Panc1 (cell line): Measurements from ENCODE around the gene WDR27. TPM values are rescaled to one million over a fixed set of nuclear protein-coding genes. Genes with fewer than 3 reads are reported as not detected.

Experiments
- ATAC-seq: fragments of 200-7000 bp; cut with Tn5 transposase; 2 replicates; pipeline ENCODE4 v1.9.1; 2020; ENCODE audit warnings: mild to moderate bottlenecking, moderate library complexity
- BruUV-seq: library from RNA; stranded (reverse); fragments of 400-500 nt; replicated peaks from 2 replicates; lab custom pipeline; 2021; lab: Mats Ljungman, UMichigan
- CTCF ChIA-PET: fragments of 300-600 bp; sonication (Branson Sonifier 250); formaldehyde crosslinking; loops from one replicate; lab custom pipeline; 2022; ENCODE audit warnings: antibody characterized with exemption; lab: Charles Lee
- POLR2A ChIA-PET: fragments of 300-600 bp; sonication (Branson Sonifier 250); formaldehyde crosslinking; loops from one replicate; lab custom pipeline; 2022; ENCODE audit warnings: antibody characterized with exemption; lab: Charles Lee
- DNase-seq: peaks from one replicate; pipeline ENCODE4 v3.0.0-alpha.2; 2010; ENCODE audit warnings: low read depth, low spot score
- H3K27ac ChIP-seq: 2 replicates; pipeline ENCODE4 v1.5.1; 2011; ENCODE audit warnings: mild to moderate bottlenecking, low read length, inconsistent platforms
- H3K27me3 ChIP-seq: fragments of 200-500 bp; sonication (Bioruptor generic); 2 replicates; pipeline ENCODE4 v1.6.0; 2014; ENCODE audit warnings: low read length, inconsistent platforms; ENCODE audit not compliant: control insufficient read depth, insufficient read depth
- H3K36me3 ChIP-seq: fragments of 200-500 bp; sonication (Bioruptor generic); 2 replicates; pipeline ENCODE4 v1.5.1; 2014; ENCODE audit warnings: inconsistent platforms, mild to moderate bottlenecking, low read length, moderate library complexity; ENCODE audit not compliant: control insufficient read depth, insufficient read depth
- H3K4me1 ChIP-seq: 2 replicates; pipeline ENCODE4 v1.5.1; 2011; ENCODE audit warnings: inconsistent platforms, mild to moderate bottlenecking, low read length, moderate library complexity; ENCODE audit not compliant: control insufficient read depth, insufficient read depth
- H3K4me3 ChIP-seq, 2 experiments: 2 replicates each; pipeline ENCODE4 v1.5.1; 2011 to 2012; ENCODE audit warnings: low read depth in 2 of 2, low read length in 2 of 2, mild to moderate bottlenecking in 2 of 2, inconsistent platforms in 1 of 2, moderate library complexity in 1 of 2
- H3K9me3 ChIP-seq: fragments of 200-500 bp; sonication (Bioruptor generic); 2 replicates; pipeline ENCODE4 v1.5.1; 2014; ENCODE audit warnings: low read depth, mild to moderate bottlenecking, inconsistent platforms, low read length, moderate library complexity; ENCODE audit not compliant: control insufficient read depth, insufficient read depth
- CTCF ChIP-seq: fragments of 450-650 bp; IDR thresholded peaks from 2 replicates; pipeline ENCODE4 v1.5.1; 2017; ENCODE audit warnings: mild to moderate bottlenecking
- POLR2AphosphoS5 ChIP-seq: IDR thresholded peaks from 2 replicates; pipeline ENCODE4 v1.6.1; 2012; ENCODE audit warnings: mild to moderate bottlenecking, low read depth, low read length, moderate library complexity
- REST ChIP-seq, 2 experiments: IDR thresholded peaks; 2 replicates each; pipeline ENCODE4 v1.6.1; 2011 to 2012; ENCODE audit warnings: low read depth in 2 of 2, control low read depth in 1 of 2, low read length in 1 of 2, mild to moderate bottlenecking in 1 of 2, moderate library complexity in 1 of 2; ENCODE audit not compliant: insufficient read depth in 1 of 2
- SIN3A ChIP-seq: IDR thresholded peaks from 2 replicates; pipeline ENCODE4 v1.6.1; 2012; ENCODE audit warnings: low read depth, mild to moderate bottlenecking, low read length, moderate library complexity, borderline replicate concordance; ENCODE audit not compliant: insufficient read depth
- TCF7L2 ChIP-seq: IDR thresholded peaks from 2 replicates; pipeline ENCODE4 v1.6.1; 2011; ENCODE audit warnings: mild to moderate bottlenecking, low read depth, low read length, inconsistent platforms
- in situ Hi-C: cut with HindIII; loops from 2 replicates; pipeline ENCODE4 v1.10.0; 2016; ENCODE audit warnings: low sequenced_read_pairs, low pct_unique_long_range_greater_than_20kb
- intact Hi-C: fragments of 100-400 bp; cut with micrococcal nuclease; formaldehyde crosslinking; loops from one replicate; pipeline ENCODE4 v1.10.0; 2022; ENCODE audit not compliant: unreplicated experiment
- total RNA-seq: library from RNA; stranded (reverse); gene quantifications from one replicate; pipeline ENCODE4 v1.2.1, GENCODE V29; 2021; ENCODE audit not compliant: unreplicated experiment

Gene WDR27
- total RNA-seq, 1 experiment from 2014 or later = 56.3 TPM

GRCh38 chr6:169620171-169621130 is 81.4 kb downstream of the WDR27 start:
- no peaks in the 10 kb centered on the region for H3K4me1 ChIP-seq
- H3K4me3 ChIP-seq = no peak overlapping the region
- H3K27me3 ChIP-seq = no peaks in the 10 kb centered on the region
- no TSS peak for BruUV-seq
- intact Hi-C loops = no loop called here
- H3K36me3 ChIP-seq = no peaks in the 10 kb centered on the region
- TF ChIP-seq SIN3A = no peak
- no peak for TF ChIP-seq REST (IDR thresholded peaks at IDR 0.05; ENCODE audit: insufficient read depth in 1 of 2, low read depth in 2 of 2, low read length in 1 of 2)
- H3K27ac ChIP-seq = no peak overlapping the region
- POLR2A ChIA-PET = no interaction called here
- CTCF ChIA-PET = no interaction called here
- H3K9me3 ChIP-seq = no peaks in the 10 kb centered on the region
- DNase-seq (no peak), ATAC-seq (no peak)
- in situ Hi-C loops = no loop called here

- POLR2A ChIA-PET = no interaction called here
- no peak for DNase-seq
- no TSS peak for BruUV-seq
Observed at GRCh38 chr6:169619650-169620049, 82.2 kb downstream of the WDR27 start.

DNA sequence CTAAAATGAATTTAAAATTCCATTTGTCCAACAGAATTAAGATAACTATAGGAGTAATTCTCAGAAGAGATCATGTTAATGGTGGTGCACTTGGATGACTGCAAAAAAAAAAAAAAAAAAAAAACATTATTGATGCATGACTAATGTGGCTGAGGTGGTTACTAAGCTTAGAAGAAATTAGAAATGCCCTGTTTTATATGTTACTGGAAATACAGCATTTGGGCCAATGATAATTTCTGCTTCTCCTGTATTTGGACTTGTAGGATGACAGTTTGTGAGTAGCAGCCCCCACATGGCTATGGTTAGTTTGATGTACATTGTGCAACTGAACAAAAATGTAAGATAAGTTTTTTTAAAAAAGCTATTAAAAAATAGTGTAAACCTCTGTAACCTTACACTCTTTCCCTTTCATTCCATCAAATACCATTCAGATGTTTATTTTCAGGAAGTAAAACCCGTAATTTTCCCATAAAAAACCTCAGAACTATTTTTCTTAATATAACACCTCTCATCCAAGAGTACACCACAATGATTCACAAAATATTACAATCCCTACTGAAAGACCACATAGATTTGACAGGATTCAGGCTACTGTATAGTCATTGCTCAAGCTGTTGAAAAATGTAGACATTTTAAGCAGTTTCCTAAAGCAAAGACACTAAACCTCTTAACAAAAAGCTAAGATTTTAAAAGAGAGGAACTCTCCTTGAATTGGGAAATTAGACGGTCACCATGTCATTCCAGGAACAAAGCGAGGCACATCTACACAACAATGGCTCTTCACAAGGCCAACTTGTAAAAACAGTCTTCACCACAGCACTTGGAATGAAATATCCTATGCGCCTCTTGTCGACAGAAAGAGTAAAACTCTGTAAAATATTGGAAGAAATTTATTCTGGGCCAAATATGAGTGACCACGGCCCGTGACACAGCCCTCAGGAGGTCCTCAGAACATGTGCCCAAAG is 83.0 kb downstream of the WDR27 start:
- Histone ChIP-seq H3K36me3 (no peaks in the 10 kb centered on the region), H3K27ac (no peak overlapping the region), H3K27me3 (no peaks in the 10 kb centered on the region), H3K4me3 (no peak overlapping the region), H3K9me3 (no peaks in the 10 kb centered on the region), H3K4me1 (no peaks in the 10 kb centered on the region)
- ChIA-PET CTCF (interaction anchor here (0.6 to 0.7 kb wide), 2 partner anchors 147 to 555 kb away, joined by 3 to 9 read pairs; no protein-coding TSS in a partner anchor), POLR2A (no interaction called here)
- ATAC-seq = no peak
- DNase-seq = no peak
- intact Hi-C loops = no loop called here
- TF ChIP-seq CTCF = no peak
- TF ChIP-seq TCF7L2 = no peak
- TF ChIP-seq SIN3A = no peak
- TF ChIP-seq REST (IDR thresholded peaks at IDR 0.05; ENCODE audit: insufficient read depth in 1 of 2, low read depth in 2 of 2, low read length in 1 of 2) = no peak
- TF ChIP-seq POLR2AphosphoS5 = no peak
- in situ Hi-C loops = no loop called here
- no TSS peak for BruUV-seq

More at GRCh38 chr6:169619650-169620049, 82.2 kb downstream of the WDR27 start:
- intact Hi-C loops (no loop called here), in situ Hi-C loops (no loop called here)
- Histone ChIP-seq H3K9me3 (no peaks in the 10 kb centered on the region), H3K4me3 (no peak overlapping the region), H3K36me3 (no peaks in the 10 kb centered on the region), H3K27ac (no peak overlapping the region), H3K4me1 (no peaks in the 10 kb centered on the region), H3K27me3 (no peaks in the 10 kb centered on the region)
- CTCF ChIA-PET = no interaction called here
- ATAC-seq = no peak
- no peak for TF ChIP-seq SIN3A
